Kidney epithelial cell (primary cell): ENCODE measurements around the gene C1QL1. TPM values are rescaled to one million over a fixed set of nuclear protein-coding genes. Genes with fewer than 3 reads are reported as not detected.

Experiments used
- DNase-seq: peaks from one replicate; pipeline ENCODE4 v3.0.0-alpha.2; 2010; ENCODE audit warnings: low read depth
- H3K27me3 ChIP-seq: 2 replicates; pipeline ENCODE4 v1.6.0; 2011; ENCODE audit warnings: low read length; ENCODE audit not compliant: control insufficient read depth, insufficient read depth
- H3K36me3 ChIP-seq: 2 replicates; pipeline ENCODE4 v1.5.1; 2011; ENCODE audit warnings: low read length; ENCODE audit not compliant: control insufficient read depth, insufficient read depth
- H3K4me3 ChIP-seq: 2 replicates; pipeline ENCODE4 v1.5.1; 2011; ENCODE audit warnings: low read depth, mild to moderate bottlenecking, control low read depth, low read length
- CTCF ChIP-seq: IDR thresholded peaks from 2 replicates; pipeline ENCODE4 v1.5.1; 2011; ENCODE audit warnings: mild to moderate bottlenecking, moderate library complexity, low read length, control low read depth, inconsistent platforms; ENCODE audit not compliant: insufficient read depth, poor library complexity, severe bottlenecking
- total RNA-seq: library from RNA; depleted of rRNA; stranded (reverse); fragments of >200 nt; gene quantifications from 2 replicates; pipeline ENCODE4 v1.2.3, GENCODE V29; 2015

C1QL1 gene
- total RNA-seq, 1 donor from 2014 or later, result 0.08 TPM

DNA sequence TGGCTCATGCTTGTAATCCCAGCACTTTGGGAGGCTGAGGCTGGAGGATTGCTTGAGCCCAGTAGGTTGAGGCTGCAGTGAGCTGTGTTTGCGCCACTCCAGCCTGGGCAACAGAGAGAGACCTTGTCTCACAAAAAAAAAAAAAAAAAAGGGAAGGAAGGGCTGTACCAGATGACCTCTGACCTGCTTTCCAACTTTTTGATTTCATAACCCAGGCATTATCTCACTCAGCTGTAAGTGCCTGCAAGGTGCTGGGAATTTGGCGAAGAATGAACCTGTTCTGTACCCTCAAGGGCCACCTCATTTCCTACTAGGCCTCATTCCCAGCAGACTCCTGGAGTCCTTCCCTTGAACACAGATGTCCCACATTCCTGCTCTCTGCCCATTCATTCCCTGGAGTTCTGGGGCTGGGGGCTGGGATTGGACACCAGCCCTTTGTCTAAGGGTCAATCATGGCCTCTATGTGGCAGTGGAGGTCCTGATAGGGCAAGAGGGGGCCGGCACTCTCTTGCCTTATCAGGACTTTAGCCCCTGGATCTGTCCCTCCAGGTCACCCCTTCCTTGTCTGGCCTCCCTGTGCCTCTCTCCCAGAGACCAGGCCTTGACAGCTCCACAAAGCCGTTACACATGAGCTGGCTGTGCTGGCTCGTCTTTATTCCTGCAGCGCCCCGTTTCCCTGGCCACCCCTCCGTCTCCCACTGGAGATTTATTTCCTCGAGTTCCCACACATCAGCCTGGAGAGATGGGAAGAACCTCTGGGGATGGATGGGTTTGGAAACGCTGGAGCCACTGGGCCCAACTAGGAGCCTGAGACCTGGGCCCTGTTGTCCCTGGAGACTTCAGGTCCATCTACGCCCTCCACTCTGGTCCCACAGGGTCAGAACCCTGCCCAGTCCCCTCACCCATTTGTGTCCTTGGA lies 52.0 kb downstream of the C1QL1 start:
- DNase-seq, result no peak
- Histone ChIP-seq H3K4me3 (no peak overlapping the region), H3K27me3 (peaks cover 11% of the 10 kb centered on the region), H3K36me3 (no peaks in the 10 kb centered on the region)
- no peak for TF ChIP-seq CTCF

- Histone ChIP-seq H3K4me3 (no peak within 1 kb of the TSS), H3K27me3 (peaks cover 5% of the 10 kb centered on the region), H3K36me3 (no peaks in the 10 kb centered on the region)
- DNase-seq, result no peak
- TF ChIP-seq CTCF, result no peak
Observed at GRCh38 chr17:44915321-44915726, 52.8 kb downstream of the C1QL1 start, which contains the start of gene GFAP. GFAP (minus strand) TSS chr17:44915500; CDS start chr17:44915486, 14 bp downstream.

DNA sequence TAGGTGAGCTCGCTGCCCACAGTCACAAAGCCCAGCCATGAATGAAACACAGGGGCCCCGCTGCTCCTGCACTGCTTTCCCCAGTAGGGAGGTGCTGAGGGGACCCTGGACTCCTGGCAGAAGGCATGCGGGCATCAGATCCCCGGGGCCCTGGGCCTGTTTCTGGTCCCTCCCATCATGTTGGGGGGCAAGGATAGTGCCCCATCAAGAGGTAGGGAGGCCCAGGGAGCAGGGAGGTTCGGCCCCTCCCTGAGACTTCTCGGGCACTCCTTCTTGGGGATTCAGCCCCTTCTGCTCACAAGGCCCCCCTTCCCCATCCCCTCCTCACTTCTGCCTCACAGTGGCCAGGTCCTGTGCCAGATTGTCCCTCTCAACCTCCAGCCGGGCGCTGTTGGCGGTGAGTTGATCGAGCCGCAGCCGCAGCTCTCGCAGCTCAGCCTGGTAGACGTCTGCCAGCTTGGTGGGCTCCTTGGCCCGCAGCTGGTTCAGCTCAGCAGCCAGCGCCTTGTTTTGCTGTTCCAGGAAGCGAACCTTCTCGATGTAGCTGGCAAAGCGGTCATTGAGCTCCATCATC lies 53.3 kb downstream of the C1QL1 start:
- H3K36me3 ChIP-seq, result no peaks in the 10 kb centered on the region
- no peak for DNase-seq
- no peak overlapping the region for H3K4me3 ChIP-seq
- TF ChIP-seq CTCF, result no peak
- H3K27me3 ChIP-seq, result peaks cover 5% of the 10 kb centered on the region

- no peak for DNase-seq
- no peak for TF ChIP-seq CTCF
- Histone ChIP-seq H3K27me3 (peaks cover 5% of the 10 kb centered on the region), H3K36me3 (no peaks in the 10 kb centered on the region), H3K4me3 (no peak overlapping the region)
Observed at GRCh38 chr17:44914148-44914547, 54.0 kb downstream of the C1QL1 start.

DNA sequence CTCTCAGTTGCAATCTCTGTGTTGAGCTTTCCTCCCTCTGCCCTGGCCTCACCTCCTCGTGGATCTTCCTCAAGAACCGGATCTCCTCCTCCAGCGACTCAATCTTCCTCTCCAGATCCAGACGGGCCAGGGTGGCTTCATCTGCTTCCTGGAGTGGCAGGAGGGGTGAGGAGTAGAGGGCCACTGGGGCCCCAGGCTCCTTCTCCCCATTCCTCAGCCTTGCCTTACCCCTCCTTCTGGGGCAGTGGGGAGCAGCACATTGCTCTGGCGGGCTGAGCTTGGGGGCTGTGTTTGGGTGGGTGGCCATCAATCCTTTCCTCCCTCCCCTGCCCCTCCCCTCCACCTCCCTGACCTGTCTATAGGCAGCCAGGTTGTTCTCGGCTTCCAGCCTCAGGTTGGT lies 54.4 kb downstream of the C1QL1 start:
- peaks cover 5% of the 10 kb centered on the region for H3K27me3 ChIP-seq
- H3K36me3 ChIP-seq, result no peaks in the 10 kb centered on the region
- no peak overlapping the region for H3K4me3 ChIP-seq
- no peak for DNase-seq
- no peak for TF ChIP-seq CTCF
